CD14-positive monocyte (primary cell): ENCODE results near the gene PLA2G2C. TPM values are rescaled to one million over a fixed set of nuclear protein-coding genes. Genes with fewer than 3 reads are reported as not detected.
A peak's percentile ranks its signal among the peaks of the same experiment; 100 is the strongest.

ENCODE experiments used
- DNase-seq, 3 donors: peaks; one replicate each; pipeline ENCODE4 v3.0.0-alpha.2; 2011 to 2022
- H2AFZ ChIP-seq: 2 replicates; pipeline ENCODE4 v1.6.0; 2012; ENCODE audit warnings: mild to moderate bottlenecking, low read depth, low read length, inconsistent platforms; ENCODE audit not compliant: insufficient read depth, poor library complexity, severe bottlenecking
- H3K27ac ChIP-seq, 2 donors: 1 replicate in 1 of 2; 2 replicates in 1 of 2; pipeline ENCODE4 v1.5.1; 2012 to 2013; ENCODE audit warnings: low read length in 2 of 2, control low read depth in 1 of 2, inconsistent platforms in 1 of 2, low read depth in 1 of 2, mild to moderate bottlenecking in 1 of 2
- H3K27me3 ChIP-seq, 2 donors: one replicate each; pipeline versions ENCODE4 v1.6.0 to v1.6.1; 2011 to 2013; ENCODE audit warnings: low read length in 2 of 2; ENCODE audit not compliant: control insufficient read depth in 2 of 2, insufficient read depth in 2 of 2
- H3K36me3 ChIP-seq, 2 donors: replicated peaks in 1 of 2; 1 replicate in 1 of 2; 2 replicates in 1 of 2; pipeline versions ENCODE4 v1.5.1 to v1.6.1; 2012 to 2013; ENCODE audit warnings: low read length in 2 of 2, control low read depth in 1 of 2, inconsistent platforms in 1 of 2, mild to moderate bottlenecking in 1 of 2; ENCODE audit not compliant: insufficient read depth in 2 of 2, control insufficient read depth in 1 of 2
- H3K4me1 ChIP-seq, 2 donors: 1 replicate in 1 of 2; 2 replicates in 1 of 2; pipeline versions ENCODE4 v1.5.1 to v1.6.1; 2012 to 2013; ENCODE audit warnings: low read length in 2 of 2, control low read depth in 1 of 2, inconsistent platforms in 1 of 2, mild to moderate bottlenecking in 1 of 2, moderate library complexity in 1 of 2; ENCODE audit not compliant: insufficient read depth in 2 of 2, control insufficient read depth in 1 of 2
- H3K4me2 ChIP-seq: replicated peaks from 2 replicates; pipeline ENCODE3; 2012; ENCODE audit warnings: low read length, moderate library complexity, mild to moderate bottlenecking; ENCODE audit not compliant: poor library complexity, severe bottlenecking; ENCODE audit errors: extremely low read depth
- H3K4me3 ChIP-seq, 3 experiments: fragments of 200-600 bp in 1 of 3; sonication (generic) in 1 of 3; replicated peaks in 1 of 3; 1 replicate in 2 of 3; 2 replicates in 1 of 3; pipeline ENCODE4 v1.5.1; 2011 to 2013; ENCODE audit warnings: low read length in 3 of 3, mild to moderate bottlenecking in 3 of 3, control low read depth in 2 of 3, low read depth in 2 of 3, inconsistent platforms in 1 of 3, moderate library complexity in 1 of 3
- H3K79me2 ChIP-seq: 2 replicates; pipeline ENCODE4 v1.6.0; 2012; ENCODE audit warnings: mild to moderate bottlenecking, control low read depth, inconsistent platforms, low read length, moderate library complexity; ENCODE audit not compliant: insufficient read depth
- H3K9ac ChIP-seq: 2 replicates; pipeline ENCODE4 v1.6.0; 2017; ENCODE audit warnings: low read length, mild to moderate bottlenecking; ENCODE audit not compliant: insufficient read depth, poor library complexity, severe bottlenecking
- H3K9me3 ChIP-seq, 2 donors: replicated peaks in 1 of 2; 1 replicate in 1 of 2; 2 replicates in 1 of 2; pipeline versions ENCODE4 v1.5.1 to v1.6.1; 2012 to 2013; ENCODE audit warnings: low read length in 2 of 2, control low read depth in 1 of 2; ENCODE audit not compliant: control insufficient read depth in 1 of 2, insufficient read depth in 1 of 2
- H4K20me1 ChIP-seq: 2 replicates; pipeline ENCODE4 v1.6.0; 2012; ENCODE audit warnings: mild to moderate bottlenecking, low read length, control low read depth, moderate library complexity; ENCODE audit not compliant: insufficient read depth
- H3K27ac Mint-ChIP-seq, 7 donors: one replicate each; pipeline ENCODE4 v1.8.0; 2020; ENCODE audit warnings: mild to moderate bottlenecking in 7 of 7, mixed read lengths in 7 of 7, moderate library complexity in 6 of 7, inconsistent platforms in 2 of 7
- H3K27me3 Mint-ChIP-seq, 3 donors: one replicate each; pipeline ENCODE4 v1.8.0; 2021 to 2022; ENCODE audit warnings: low read depth in 3 of 3, mild to moderate bottlenecking in 3 of 3, mixed read lengths in 3 of 3, moderate library complexity in 3 of 3, inconsistent platforms in 1 of 3
- H3K36me3 Mint-ChIP-seq, 2 donors: one replicate each; pipeline ENCODE4 v1.8.0; 2020; ENCODE audit warnings: mixed read lengths in 2 of 2, inconsistent platforms in 1 of 2, mild to moderate bottlenecking in 1 of 2
- H3K4me1 Mint-ChIP-seq: one replicate; pipeline ENCODE4 v1.8.0; 2020; ENCODE audit warnings: mild to moderate bottlenecking, mixed read lengths
- H3K4me3 Mint-ChIP-seq, 2 donors: one replicate each; pipeline ENCODE4 v1.8.0; 2020; ENCODE audit warnings: mild to moderate bottlenecking in 2 of 2, mixed read lengths in 2 of 2, moderate library complexity in 1 of 2
- H3K9me3 Mint-ChIP-seq, 7 donors: one replicate each; pipeline ENCODE4 v1.8.0; 2020 to 2022; ENCODE audit warnings: mixed read lengths in 7 of 7, mild to moderate bottlenecking in 6 of 7, moderate library complexity in 6 of 7, inconsistent platforms in 2 of 7
- CTCF ChIP-seq: fragments of 200-600 bp; IDR thresholded peaks from one replicate; pipeline ENCODE4 v1.8.0; 2022; ENCODE audit warnings: antibody characterized with exemption, mild to moderate bottlenecking
- WGBS: methylation state at CpG from one replicate; pipeline ENCODE4 v1.1.5; 2013; ENCODE audit warnings: missing lambda C conversion rate; ENCODE audit not compliant: insufficient coverage; 5-methylcytosine and 5-hydroxymethylcytosine counted together
- intact Hi-C, 2 donors: fragments of 100-400 bp; cut with micrococcal nuclease; formaldehyde crosslinking; loops; one replicate each; pipeline versions ENCODE4 v1.15.0 to v1.15.1; 2023
- polyA plus RNA-seq, 3 donors: library from polyadenylated mRNA; depleted of rRNA in 1 of 3; unstranded in 2 of 3; stranded (reverse) in 1 of 3; fragments of 300-500 nt in 2 of 3; fragments of >200 nt in 1 of 3; fragmentation: Illumina TruSeq in 2 of 3; gene quantifications; 1 replicate in 2 of 3; 2 replicates in 1 of 3; pipeline ENCODE4 v1.2.3, GENCODE V29; 2012 to 2021

Gene PLA2G2C
- polyA plus RNA-seq, 3 donors, result 0.07 to 0.40 TPM; not detected in 1

DNA sequence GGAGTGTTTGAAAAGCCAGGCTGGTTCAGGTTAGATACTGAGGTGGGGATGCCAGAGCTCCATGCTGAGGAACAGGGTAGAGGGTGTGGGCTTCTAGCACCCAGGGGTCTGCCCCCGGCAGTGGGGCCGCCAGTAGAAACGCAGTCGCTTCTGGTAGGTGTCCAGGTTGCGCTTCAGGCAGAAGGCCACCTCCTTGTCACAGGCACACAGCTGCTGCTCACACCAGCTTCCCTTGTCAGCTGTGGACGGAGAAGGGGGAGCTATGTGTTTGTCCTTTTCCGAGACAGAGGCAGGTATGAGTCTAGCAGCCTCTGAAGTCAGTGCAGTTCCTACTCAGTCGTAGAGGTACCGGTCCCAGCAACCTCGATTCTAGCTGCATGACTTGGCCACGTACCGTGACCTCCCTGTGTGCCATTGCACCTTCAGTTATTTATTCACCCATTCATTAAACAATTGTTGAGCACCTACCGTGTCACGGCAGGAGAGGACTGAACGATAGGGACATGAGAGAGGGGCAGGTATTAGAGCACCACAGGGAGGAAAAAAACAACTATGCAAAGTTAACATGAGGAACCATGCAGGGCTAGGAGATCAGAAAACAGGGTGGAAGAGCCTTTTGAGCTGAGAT is 72.2 kb downstream of the PLA2G2C start:
- 83% methylated on average over 8 of the region's 15 CpGs for WGBS
- H3K36me3 ChIP-seq, result no peaks in the 10 kb centered on the region
- H3K79me2 ChIP-seq, result no peaks in the 10 kb centered on the region
- H2AFZ ChIP-seq, result no peak overlapping the region
- Mint-ChIP-seq H3K9me3 (peaks cover 0 to 2% (median 0%) of the 10 kb centered on the region in 7 donors), H3K4me3 (no peak overlapping the region), H3K4me1 (peaks cover 2% of the 10 kb centered on the region), H3K27me3 (peaks cover 7 to 8% (median 8%) of the 10 kb centered on the region in 3 donors), H3K27ac (peak overlapping the region in 1 of 7 donors; percentile 3), H3K36me3 (no peaks in the 10 kb centered on the region)
- H3K4me3 ChIP-seq, result no peak overlapping the region
- H3K4me2 ChIP-seq, result no peak overlapping the region
- H3K27ac ChIP-seq, result no peak overlapping the region
- H3K27me3 ChIP-seq, result no peaks in the 10 kb centered on the region
- H4K20me1 ChIP-seq, result no peaks in the 10 kb centered on the region
- intact Hi-C loops, result no loop called here
- peaks cover under 1 to 1% of the 10 kb centered on the region in 2 donors for H3K4me1 ChIP-seq
- H3K9me3 ChIP-seq, result no peaks in the 10 kb centered on the region
- no peak for TF ChIP-seq CTCF
- DNase-seq, result no peak
- H3K9ac ChIP-seq, result no peak overlapping the region

Other genes starting within 250 kb of the PLA2G2C start
- not detected for gene PLA2G2A, start 206.9 kb downstream of the PLA2G2C start, polyA plus RNA-seq
- gene PLA2G5, start 116.3 kb downstream of the PLA2G2C start, polyA plus RNA-seq, result not detected
- under 1 TPM in 2 of 3 donors, not detected in 1; 0.08 TPM for gene PLA2G2D, start 67.0 kb downstream of the PLA2G2C start, polyA plus RNA-seq
- gene PLA2G2F, start 47.2 kb downstream of the PLA2G2C start, polyA plus RNA-seq, result not detected
- gene UBXN10, start 422 bp downstream of the PLA2G2C start, polyA plus RNA-seq, result under 1 TPM; 0.16 to 0.82 (median 0.30) TPM
- gene VWA5B1, start 104.4 kb upstream of the PLA2G2C start, polyA plus RNA-seq, result not detected